OCI-LY1 (cell line): Measurements from ENCODE around the gene CCDC154.

Experiments used
- CTCF ChIP-seq: fragments of 200-600 bp; sonication (generic), shearing (Covaris generic); IDR thresholded peaks from 2 replicates; pipeline ENCODE4 v1.5.1; 2017; ENCODE audit warnings: mild to moderate bottlenecking, antibody characterized with exemption, low read length, moderate library complexity, mixed read lengths
- EZH2 ChIP-seq: fragments of 200-600 bp; sonication (generic), shearing (Covaris generic); IDR thresholded peaks from 2 replicates; pipeline ENCODE4 v1.8.0; 2017; ENCODE audit warnings: borderline replicate concordance, mixed run types, mild to moderate bottlenecking, antibody characterized with exemption, low read length, moderate library complexity, mixed read lengths

DNA sequence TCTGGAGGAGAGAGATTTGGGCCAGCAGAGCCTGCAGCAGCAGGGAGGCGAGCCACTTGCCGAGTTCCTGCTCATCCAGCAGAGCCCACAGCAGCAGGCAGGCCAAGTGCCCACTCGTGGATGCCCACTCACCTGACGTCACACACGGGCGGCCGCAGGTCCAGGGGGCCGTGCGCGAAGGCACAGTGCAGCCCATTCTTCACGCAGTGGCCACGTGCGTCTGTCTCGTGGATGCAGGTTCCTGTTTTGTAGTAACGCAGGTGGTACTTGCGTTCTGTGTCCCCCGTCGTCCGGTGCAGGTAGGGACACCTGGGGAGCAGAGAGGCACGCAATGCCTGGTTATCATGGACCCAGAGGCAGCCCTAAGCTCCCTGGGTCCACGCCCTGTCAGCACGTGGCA lies 41.3 kb downstream of the CCDC154 start:
- TF ChIP-seq CTCF, result no peak
- TF ChIP-seq EZH2, result no peak
